ENCODE results near the gene RAB3B.
"Not testable (repeated sequence)": the region's sequence is repeated elsewhere in the genome, so short reads cannot be mapped to it uniquely, and the experiment has no call there.

Gene RAB3B

DNA sequence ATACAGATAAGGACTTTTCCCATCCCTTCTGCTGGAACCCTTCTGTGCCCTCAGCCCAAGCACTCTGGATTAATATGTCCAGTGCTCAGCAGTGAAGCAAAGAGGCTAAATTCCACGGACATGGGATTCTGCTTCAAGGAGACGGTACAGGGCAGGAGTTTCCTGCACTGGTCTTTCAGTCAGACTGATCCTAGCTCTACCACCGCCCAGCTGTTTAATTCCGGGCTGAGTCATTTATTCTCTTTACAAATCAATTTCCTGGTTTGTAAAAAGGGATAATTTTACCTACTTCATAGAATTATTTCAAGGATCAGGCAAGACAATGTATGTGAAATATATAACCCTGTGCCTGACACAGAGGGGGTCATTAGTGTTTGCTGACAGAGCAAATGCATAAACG is 70.4 kb downstream of the RAB3B start:
- no peak for DNase-seq (ENCODE audit: low read depth in 2 of 2)

GRCh38 chr1:51919684-51920083 is 70.8 kb downstream of the RAB3B start:
- DNase-seq (ENCODE audit: low read depth in 2 of 2) = no peak

DNA sequence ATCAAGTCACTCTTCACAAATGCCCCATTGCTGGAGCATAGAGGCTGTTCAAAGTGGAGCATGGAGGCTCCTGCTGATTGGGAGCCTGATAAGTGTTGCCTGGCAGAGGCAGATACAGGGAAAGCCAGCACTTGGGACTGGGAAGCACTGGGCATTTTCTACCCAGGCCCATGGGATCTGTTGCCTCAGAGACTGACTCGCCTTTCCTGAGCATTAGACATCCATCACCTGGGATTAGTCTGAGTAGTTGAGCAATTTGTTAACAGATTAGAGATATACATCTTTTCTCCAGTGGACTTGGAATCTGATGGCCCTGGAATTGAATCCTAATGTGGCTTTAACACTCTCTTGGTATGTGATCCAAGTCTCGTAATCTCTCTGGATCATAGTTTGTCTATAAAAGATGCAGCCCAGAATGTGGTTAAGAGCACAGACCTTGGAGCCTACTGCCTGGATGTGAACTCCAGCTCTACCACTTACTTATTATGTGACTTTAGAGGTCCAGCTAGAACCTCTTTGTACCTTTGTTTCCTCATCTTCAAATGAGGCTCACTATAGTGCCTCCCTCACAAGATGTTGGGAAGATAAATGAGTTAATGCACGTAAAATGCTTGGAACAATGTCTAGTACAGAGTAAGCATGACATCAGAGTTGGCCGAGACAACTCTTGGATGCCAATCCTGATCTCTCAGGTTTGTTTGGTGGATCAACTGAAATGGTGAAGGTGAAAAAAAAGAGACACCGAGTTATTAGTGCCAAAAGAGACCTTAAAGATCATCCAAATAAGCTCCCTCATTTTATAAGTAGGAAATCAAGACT is 73.7 kb downstream of the RAB3B start:
- DNase-seq (ENCODE audit: low read depth in 2 of 2) = no peak

GRCh38 chr1:51915951-51916350 is 74.5 kb downstream of the RAB3B start:
- DNase-seq (ENCODE audit: low read depth in 2 of 2) = no peak

DNA sequence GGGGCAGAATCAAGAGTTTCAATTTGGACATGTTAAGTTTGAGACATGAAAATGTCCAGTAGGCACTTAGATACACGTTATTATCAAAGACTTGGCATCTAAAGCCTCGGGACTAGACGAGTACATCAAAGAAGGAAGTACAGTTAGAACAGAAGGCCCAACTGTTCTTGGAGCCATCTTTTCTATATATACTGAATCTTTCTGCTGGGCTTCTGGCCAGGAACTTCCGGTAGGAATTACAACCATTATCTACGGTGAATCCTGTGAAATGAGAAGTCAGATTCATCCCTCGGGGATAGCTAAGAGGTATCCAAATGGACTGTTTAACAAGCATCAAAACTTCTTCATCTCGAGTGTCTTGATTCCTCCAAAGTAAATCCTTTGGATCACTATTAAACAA is 77.6 kb downstream of the RAB3B start:
- DNase-seq (ENCODE audit: low read depth in 2 of 2) = no peak

DNA sequence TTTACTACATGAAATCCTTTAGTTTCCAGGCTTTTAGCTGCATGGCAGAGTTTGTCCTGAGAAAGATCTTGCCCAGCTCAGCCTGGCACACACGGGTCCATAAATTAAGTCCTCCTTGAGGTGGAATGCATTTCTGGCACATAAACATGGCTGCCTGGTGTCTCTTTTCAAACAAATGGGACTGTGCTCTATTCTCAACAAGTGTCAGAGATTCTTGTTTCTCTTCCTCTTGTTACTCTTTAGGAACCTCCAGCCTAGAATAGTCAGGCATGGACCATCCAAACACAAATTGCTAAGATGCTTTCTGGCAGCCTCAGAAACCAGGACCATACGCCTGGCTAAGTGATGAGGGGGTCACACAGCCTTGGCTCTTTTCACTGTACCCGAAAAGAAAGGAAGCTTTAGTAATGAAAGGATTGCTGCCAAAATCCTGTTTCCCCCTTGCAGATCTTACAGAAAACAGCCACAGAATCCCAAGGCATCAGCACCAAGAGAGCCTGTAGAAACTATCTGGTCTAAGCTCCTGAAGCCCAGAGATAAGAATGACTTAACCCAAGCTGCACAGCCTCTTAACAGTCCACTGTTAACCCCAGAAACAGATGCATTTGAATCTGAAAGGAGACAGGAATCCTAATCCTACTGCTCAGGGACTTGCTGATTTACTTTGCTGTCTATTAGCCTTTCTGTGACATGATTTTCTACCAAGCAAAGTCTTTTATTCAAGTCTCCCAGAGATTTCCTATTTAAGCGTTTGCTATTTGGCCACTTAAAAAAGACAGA is 80.1 kb downstream of the RAB3B start:
- no peak for DNase-seq (ENCODE audit: low read depth in 2 of 2)

DNA sequence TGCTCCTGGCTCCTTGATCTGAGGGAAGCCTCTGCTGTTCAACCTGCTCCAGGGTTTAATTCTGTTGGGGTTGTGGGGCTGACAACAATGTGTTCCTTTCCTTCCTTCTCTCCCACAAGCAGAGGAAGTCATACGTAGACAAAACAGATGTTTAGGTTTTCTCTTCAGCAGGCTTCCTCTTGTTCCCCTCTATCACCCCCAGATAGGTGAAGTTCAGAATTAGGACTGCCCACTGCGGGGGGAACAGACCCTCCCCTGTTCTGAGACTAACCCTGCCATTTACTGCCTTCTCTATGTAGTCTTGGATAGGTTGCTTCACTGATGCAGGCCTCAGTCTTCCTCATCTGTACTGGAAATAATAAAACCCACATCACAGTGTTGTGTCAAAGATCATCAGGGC is 82.0 kb downstream of the RAB3B start:
- DNase-seq (ENCODE audit: low read depth in 2 of 2) = no peak

- DNase-seq (ENCODE audit: low read depth in 2 of 2) = no peak
Measured at GRCh38 chr1:51907079-51907702, 83.3 kb downstream of the RAB3B start.

DNA sequence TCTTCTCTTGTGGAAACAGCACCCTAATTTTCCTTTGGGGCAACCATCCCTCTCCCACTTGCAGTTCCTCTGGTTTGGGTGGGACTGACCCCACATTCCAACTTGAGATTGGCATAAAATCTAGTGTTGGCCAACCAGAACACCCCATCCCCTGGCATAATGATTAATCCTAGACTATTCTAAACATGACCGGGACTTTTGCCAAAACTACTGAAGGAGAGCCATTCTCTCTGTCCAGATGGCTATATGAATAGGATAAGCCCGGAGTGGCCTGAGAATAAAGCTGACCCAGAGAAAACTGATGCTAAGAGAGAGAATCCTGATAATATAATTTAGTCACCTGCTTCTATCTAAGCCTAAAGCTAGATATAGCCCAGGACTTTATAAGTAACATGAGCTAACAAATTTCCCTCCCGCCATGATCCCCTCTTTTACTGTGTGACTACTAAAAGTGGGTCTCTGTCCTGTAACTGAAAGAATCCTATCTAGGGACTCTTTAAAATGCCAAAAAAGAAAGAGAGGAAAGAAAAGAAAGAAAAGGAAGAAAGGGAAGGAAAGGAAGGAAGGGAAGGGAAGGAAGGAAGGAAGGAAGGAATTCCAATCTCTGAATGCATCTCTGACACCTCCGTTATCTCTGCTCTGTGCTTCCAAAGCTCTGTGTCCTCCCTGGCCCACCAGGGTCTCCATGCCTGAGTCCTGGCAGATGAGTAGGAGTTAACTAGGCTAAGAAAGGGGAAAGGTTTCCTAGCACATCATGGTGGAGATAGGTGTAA is 84.0 kb downstream of the RAB3B start:
- DNase-seq (ENCODE audit: low read depth in 2 of 2) = no peak

GRCh38 chr1:51902456-51902855 is 88.0 kb downstream of the RAB3B start:
- no peak for DNase-seq (ENCODE audit: low read depth in 2 of 2)

DNA sequence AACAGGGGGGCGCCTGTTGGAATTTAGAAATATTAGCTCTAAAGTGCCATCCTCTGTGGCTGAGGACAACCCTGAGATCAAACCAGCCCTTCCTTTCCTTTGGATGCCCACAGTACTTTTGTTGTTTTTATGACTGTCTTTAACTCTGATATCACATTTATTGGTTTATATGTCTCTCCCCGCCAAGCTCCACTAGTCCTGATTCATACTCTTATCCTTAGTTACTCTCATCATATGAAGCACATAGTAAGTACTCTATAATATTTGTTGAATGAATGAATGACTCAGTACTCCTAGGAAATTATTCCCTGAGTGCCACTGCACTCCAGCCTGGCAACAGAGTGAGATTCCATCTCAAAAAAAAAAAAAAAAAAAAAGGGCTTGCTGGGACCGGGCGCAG is 89.3 kb downstream of the RAB3B start:
- DNase-seq (ENCODE audit: low read depth in 2 of 2) = no peak

- no peak for DNase-seq (ENCODE audit: low read depth in 2 of 2)
Measured at GRCh38 chr1:51899022-51899421, 91.5 kb downstream of the RAB3B start.

DNA sequence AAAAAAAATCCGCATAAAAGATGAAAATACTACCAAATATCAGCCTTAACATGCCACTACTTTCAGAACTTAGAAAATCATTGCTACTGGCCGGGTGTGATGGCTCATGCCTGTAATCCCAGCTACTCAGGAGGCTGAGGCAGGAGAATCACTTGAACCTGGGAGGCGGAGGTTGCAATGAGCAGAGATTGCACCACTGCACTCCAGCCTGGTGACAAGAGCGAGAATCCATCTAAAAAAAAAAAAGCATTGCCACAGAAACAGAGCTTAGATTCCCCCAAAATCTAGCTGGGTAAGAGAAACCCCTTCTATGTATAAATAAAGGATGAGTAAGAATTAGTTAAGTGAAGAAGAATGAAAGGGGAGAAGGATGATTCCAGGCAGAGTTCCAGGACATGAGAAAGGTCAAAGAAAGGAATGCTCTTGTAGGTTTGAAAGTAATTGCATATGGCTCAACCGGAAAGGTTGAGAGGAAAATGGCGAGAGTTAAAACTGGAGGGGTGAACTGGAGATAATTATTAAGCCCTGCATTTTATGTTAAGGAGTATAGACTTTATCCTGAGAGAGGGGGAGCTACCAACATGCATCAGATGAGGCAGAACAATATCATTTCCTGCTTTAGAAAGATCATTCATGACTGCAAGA is 92.3 kb downstream of the RAB3B start:
- no peak for DNase-seq (ENCODE audit: low read depth in 2 of 2)

DNA sequence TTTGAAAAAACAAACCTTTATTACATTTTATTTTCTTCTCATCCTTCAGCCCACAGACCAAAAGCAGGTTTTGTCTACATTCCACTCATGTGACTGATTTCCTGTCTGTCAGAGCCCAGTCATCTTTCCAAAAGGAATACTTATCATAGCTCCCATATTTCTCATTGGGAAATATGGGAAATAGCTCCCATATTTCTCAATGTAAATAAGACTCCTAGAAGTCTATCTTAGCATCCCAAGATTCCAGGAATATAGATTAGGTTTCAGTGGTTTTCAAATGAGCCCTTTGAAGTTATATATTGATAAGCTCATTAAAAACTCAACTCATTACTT is 92.8 kb downstream of the RAB3B start:
- DNase-seq (ENCODE audit: low read depth in 2 of 2) = no peak

DNA sequence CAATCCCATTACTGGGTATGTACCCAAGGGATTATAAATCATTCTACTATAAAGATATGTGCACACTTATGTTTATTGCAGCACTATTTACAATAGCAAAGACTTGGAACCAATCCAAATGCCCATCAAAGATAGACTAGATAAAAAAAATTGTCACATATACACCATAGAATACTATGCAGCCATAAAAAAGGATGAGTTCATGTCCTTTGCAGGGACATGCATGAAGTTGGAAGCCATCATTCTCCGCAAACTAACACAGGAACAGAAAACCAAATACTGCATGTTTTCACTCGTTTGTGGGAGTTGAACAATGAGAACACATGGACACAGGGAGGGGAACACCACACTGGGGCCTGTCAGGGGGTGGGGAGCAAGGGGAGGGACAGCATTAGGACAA is 95.8 kb downstream of the RAB3B start:
- DNase-seq (ENCODE audit: low read depth in 2 of 2) = not testable (repeated sequence)

GRCh38 chr1:51878616-51879336 is 111.7 kb downstream of the RAB3B start, which contains the start of gene NRDC:
Gene NRDC, minus strand, starts transcription at chr1:51878727. Its CDS starts 112 bp downstream, at chr1:51878615.
- DNase-seq (ENCODE audit: low read depth in 2 of 2) = peak; percentile 98 to 99

- DNase-seq (ENCODE audit: low read depth in 2 of 2) = no peak
Measured at GRCh38 chr1:51878308-51878615, 112.2 kb downstream of the RAB3B start.

GRCh38 chr1:51877434-51878307 is 112.8 kb downstream of the RAB3B start:
- DNase-seq (ENCODE audit: low read depth in 2 of 2) = no peak

DNA sequence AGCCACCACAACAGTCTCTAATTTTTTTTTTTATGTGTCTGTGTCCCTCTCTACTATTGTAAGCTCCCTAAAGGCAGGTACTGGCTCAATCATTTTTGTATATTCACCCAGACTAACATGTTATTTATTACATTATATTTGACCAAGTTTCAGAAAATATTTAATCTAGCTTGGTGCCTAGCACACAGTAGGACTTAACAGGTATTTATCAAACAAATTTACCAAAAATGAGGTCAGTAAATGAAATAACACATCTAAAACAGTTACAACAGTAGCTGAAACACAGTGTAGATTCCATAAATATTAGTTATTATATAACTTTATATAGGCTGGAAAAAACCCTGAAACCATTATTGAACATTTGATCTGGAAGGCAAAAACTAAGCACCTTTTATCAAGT is 114.7 kb downstream of the RAB3B start:
- no peak for DNase-seq (ENCODE audit: low read depth in 2 of 2)

GRCh38 chr1:51875291-51875772 is 115.2 kb downstream of the RAB3B start:
- no peak for DNase-seq (ENCODE audit: low read depth in 2 of 2)
